IPS-18a (cell line): Measurements from ENCODE around the gene CMC1.

Experiments used
- H3K27ac ChIP-seq: one replicate; pipeline ENCODE4 v1.5.1; 2013; ENCODE audit warnings: low read length
- H3K27me3 ChIP-seq: one replicate; pipeline ENCODE4 v1.6.1; 2013; ENCODE audit warnings: mild to moderate bottlenecking, low read length; ENCODE audit not compliant: control insufficient read depth, insufficient read depth
- H3K36me3 ChIP-seq: one replicate; pipeline ENCODE4 v1.6.1; 2013; ENCODE audit warnings: low read depth, low read length; ENCODE audit not compliant: control insufficient read depth
- H3K4me1 ChIP-seq: one replicate; pipeline ENCODE4 v1.6.1; 2013; ENCODE audit warnings: low read depth, low read length; ENCODE audit not compliant: control insufficient read depth
- H3K4me3 ChIP-seq: one replicate; pipeline ENCODE4 v1.5.1; 2013; ENCODE audit warnings: low read length
- H3K9ac ChIP-seq: one replicate; pipeline ENCODE4 v1.6.1; 2013; ENCODE audit warnings: mild to moderate bottlenecking, low read length, moderate library complexity
- H3K9me3 ChIP-seq: one replicate; pipeline ENCODE4 v1.6.1; 2013; ENCODE audit warnings: low read depth, low read length; ENCODE audit not compliant: control insufficient read depth

CMC1 gene

GRCh38 chr3:28218071-28218916 is 23.1 kb upstream of the CMC1 start:
- Histone ChIP-seq H3K9ac (no peak overlapping the region), H3K27ac (no peak overlapping the region), H3K36me3 (no peaks in the 10 kb centered on the region), H3K4me1 (no peaks in the 10 kb centered on the region), H3K9me3 (no peaks in the 10 kb centered on the region), H3K27me3 (no peaks in the 10 kb centered on the region), H3K4me3 (no peak overlapping the region)

- no peak overlapping the region for H3K9ac ChIP-seq
- no peak overlapping the region for H3K27ac ChIP-seq
- H3K36me3 ChIP-seq, result no peaks in the 10 kb centered on the region
- H3K4me1 ChIP-seq, result no peaks in the 10 kb centered on the region
- H3K9me3 ChIP-seq, result no peaks in the 10 kb centered on the region
- H3K4me3 ChIP-seq, result no peak overlapping the region
- H3K27me3 ChIP-seq, result no peaks in the 10 kb centered on the region
Observed at GRCh38 chr3:28218917-28219198, 22.6 kb upstream of the CMC1 start.

- no peak overlapping the region for H3K4me3 ChIP-seq
- no peaks in the 10 kb centered on the region for H3K4me1 ChIP-seq
- H3K9ac ChIP-seq, result no peak overlapping the region
- no peaks in the 10 kb centered on the region for H3K27me3 ChIP-seq
- no peak overlapping the region for H3K27ac ChIP-seq
- no peaks in the 10 kb centered on the region for H3K36me3 ChIP-seq
- H3K9me3 ChIP-seq, result no peaks in the 10 kb centered on the region
Observed at GRCh38 chr3:28224430-28224829, 17.0 kb upstream of the CMC1 start.

- no peak overlapping the region for H3K27ac ChIP-seq
Observed at GRCh38 chr3:28226020-28226419, 15.4 kb upstream of the CMC1 start.

GRCh38 chr3:28228623-28229022 is 12.8 kb upstream of the CMC1 start:
- Histone ChIP-seq H3K4me1 (no peaks in the 10 kb centered on the region), H3K9me3 (no peaks in the 10 kb centered on the region), H3K27ac (no peak overlapping the region), H3K27me3 (no peaks in the 10 kb centered on the region), H3K9ac (no peak overlapping the region), H3K36me3 (no peaks in the 10 kb centered on the region), H3K4me3 (no peak overlapping the region)

More at GRCh38 chr3:28226020-28226419, 15.4 kb upstream of the CMC1 start:
- no peak overlapping the region for H3K9ac ChIP-seq
- H3K4me3 ChIP-seq, result no peak overlapping the region
- no peaks in the 10 kb centered on the region for H3K27me3 ChIP-seq
- H3K9me3 ChIP-seq, result no peaks in the 10 kb centered on the region
- H3K36me3 ChIP-seq, result no peaks in the 10 kb centered on the region
- H3K4me1 ChIP-seq, result no peaks in the 10 kb centered on the region

- Histone ChIP-seq H3K27me3 (no peaks in the 10 kb centered on the region), H3K9ac (no peak overlapping the region), H3K27ac (no peak overlapping the region), H3K4me1 (no peaks in the 10 kb centered on the region), H3K9me3 (no peaks in the 10 kb centered on the region), H3K4me3 (no peak overlapping the region), H3K36me3 (no peaks in the 10 kb centered on the region)
Observed at GRCh38 chr3:28232659-28233058, 8.8 kb upstream of the CMC1 start.

- Histone ChIP-seq H3K9ac (no peak overlapping the region), H3K27ac (no peak overlapping the region), H3K27me3 (no peaks in the 10 kb centered on the region), H3K9me3 (no peaks in the 10 kb centered on the region), H3K4me3 (no peak overlapping the region), H3K36me3 (no peaks in the 10 kb centered on the region), H3K4me1 (peaks cover 6% of the 10 kb centered on the region)
Observed at GRCh38 chr3:28234454-28234853, 7.0 kb upstream of the CMC1 start.

GRCh38 chr3:28239108-28239507 is 2.3 kb upstream of the CMC1 start:
- H3K4me1 ChIP-seq, result peaks cover 29% of the 10 kb centered on the region
- no peaks in the 10 kb centered on the region for H3K27me3 ChIP-seq
- no peaks in the 10 kb centered on the region for H3K36me3 ChIP-seq
- no peak overlapping the region for H3K4me3 ChIP-seq
- no peaks in the 10 kb centered on the region for H3K9me3 ChIP-seq
- H3K9ac ChIP-seq, result no peak overlapping the region
- no peak overlapping the region for H3K27ac ChIP-seq

- Histone ChIP-seq H3K4me3 (peak overlapping the region; percentile 86), H3K27me3 (no peaks in the 10 kb centered on the region), H3K36me3 (no peaks in the 10 kb centered on the region), H3K9ac (no peak overlapping the region), H3K4me1 (peaks cover 29% of the 10 kb centered on the region), H3K27ac (no peak overlapping the region), H3K9me3 (no peaks in the 10 kb centered on the region)
Observed at GRCh38 chr3:28240441-28240840, 978 bp upstream of the CMC1 start.

GRCh38 chr3:28242519-28242918 is 1.1 kb downstream of the CMC1 start:
- no peaks in the 10 kb centered on the region for H3K9me3 ChIP-seq
- H3K9ac ChIP-seq, result peak overlapping the region; percentile 86
- H3K4me1 ChIP-seq, result peaks cover 31% of the 10 kb centered on the region
- no peak overlapping the region for H3K27ac ChIP-seq
- peak overlapping the region; percentile 86 for H3K4me3 ChIP-seq
- H3K27me3 ChIP-seq, result no peaks in the 10 kb centered on the region
- no peaks in the 10 kb centered on the region for H3K36me3 ChIP-seq

GRCh38 chr3:28243424-28244106 is 2.1 kb downstream of the CMC1 start:
- no peak overlapping the region for H3K4me3 ChIP-seq

GRCh38 chr3:28244491-28244890 is 3.1 kb downstream of the CMC1 start:
- H3K4me1 ChIP-seq, result peaks cover 26% of the 10 kb centered on the region
- H3K36me3 ChIP-seq, result no peaks in the 10 kb centered on the region
- no peaks in the 10 kb centered on the region for H3K9me3 ChIP-seq
- no peak overlapping the region for H3K9ac ChIP-seq
- H3K4me3 ChIP-seq, result no peak overlapping the region
- no peaks in the 10 kb centered on the region for H3K27me3 ChIP-seq
- H3K27ac ChIP-seq, result no peak overlapping the region

More at GRCh38 chr3:28243424-28244106, 2.1 kb downstream of the CMC1 start:
- Histone ChIP-seq H3K27ac (no peak overlapping the region), H3K9me3 (no peaks in the 10 kb centered on the region), H3K4me1 (peaks cover 32% of the 10 kb centered on the region), H3K36me3 (no peaks in the 10 kb centered on the region), H3K27me3 (no peaks in the 10 kb centered on the region), H3K9ac (no peak overlapping the region)
